ENCODE results near the gene OLFM4.

DNA sequence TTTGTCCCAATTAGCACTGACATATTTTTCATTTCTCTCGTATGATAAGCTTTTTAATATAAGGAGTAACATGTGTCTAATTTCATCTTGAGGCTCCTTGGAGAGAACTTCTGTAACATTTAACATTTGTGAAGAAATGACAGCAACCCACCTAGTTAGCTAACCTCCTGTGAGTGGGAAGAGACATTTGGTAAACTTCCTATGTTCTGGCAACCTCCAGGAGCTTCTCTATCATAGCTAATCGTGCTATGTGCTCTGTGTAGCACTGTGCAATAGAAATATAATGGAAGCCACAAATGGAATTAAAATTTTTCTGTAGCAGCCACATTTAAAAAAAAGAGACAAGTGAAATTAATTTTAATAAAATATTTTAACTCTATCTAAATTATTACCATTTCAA lies 5.4 kb upstream of the OLFM4 start:
- TF ChIP-seq, protein P1, sequence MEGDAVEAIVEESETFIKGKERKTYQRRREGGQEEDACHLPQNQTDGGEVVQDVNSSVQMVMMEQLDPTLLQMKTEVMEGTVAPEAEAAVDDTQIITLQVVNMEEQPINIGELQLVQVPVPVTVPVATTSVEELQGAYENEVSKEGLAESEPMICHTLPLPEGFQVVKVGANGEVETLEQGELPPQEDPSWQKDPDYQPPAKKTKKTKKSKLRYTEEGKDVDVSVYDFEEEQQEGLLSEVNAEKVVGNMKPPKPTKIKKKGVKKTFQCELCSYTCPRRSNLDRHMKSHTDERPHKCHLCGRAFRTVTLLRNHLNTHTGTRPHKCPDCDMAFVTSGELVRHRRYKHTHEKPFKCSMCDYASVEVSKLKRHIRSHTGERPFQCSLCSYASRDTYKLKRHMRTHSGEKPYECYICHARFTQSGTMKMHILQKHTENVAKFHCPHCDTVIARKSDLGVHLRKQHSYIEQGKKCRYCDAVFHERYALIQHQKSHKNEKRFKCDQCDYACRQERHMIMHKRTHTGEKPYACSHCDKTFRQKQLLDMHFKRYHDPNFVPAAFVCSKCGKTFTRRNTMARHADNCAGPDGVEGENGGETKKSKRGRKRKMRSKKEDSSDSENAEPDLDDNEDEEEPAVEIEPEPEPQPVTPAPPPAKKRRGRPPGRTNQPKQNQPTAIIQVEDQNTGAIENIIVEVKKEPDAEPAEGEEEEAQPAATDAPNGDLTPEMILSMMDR (IDR thresholded peaks at IDR 0.05; ENCODE audit: insufficient read depth, low read depth, low read length) = no peak
- no peak for TF ChIP-seq EZH2 (IDR thresholded peaks at IDR 0.05; ENCODE audit: insufficient read depth, low read length)
